ENCODE measurements around the gene C10orf90.

Gene C10orf90

DNA sequence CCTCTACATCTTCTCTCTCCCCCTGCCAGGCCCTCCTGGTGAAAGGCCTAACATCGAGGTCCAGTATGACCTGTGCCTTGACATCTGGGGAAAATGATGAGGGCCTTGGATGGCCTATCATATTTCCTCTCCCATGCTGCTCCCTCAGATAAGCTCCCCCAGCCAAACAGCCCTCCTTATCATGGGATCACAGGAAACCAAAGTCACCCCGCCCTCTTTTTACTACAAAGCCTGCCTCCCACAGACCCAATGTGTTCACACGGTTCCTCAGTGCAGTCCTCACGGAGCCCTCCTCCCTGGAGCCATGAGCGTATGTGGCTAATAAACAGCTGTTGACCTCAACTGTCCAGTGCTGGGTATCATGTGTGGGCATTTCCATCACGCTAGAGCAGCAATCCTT lies 32.0 kb downstream of the C10orf90 start:
- no peak for TF ChIP-seq POLR2AphosphoS5 (IDR thresholded peaks at IDR 0.05; ENCODE audit: low read depth)
- TF ChIP-seq, protein P1, sequence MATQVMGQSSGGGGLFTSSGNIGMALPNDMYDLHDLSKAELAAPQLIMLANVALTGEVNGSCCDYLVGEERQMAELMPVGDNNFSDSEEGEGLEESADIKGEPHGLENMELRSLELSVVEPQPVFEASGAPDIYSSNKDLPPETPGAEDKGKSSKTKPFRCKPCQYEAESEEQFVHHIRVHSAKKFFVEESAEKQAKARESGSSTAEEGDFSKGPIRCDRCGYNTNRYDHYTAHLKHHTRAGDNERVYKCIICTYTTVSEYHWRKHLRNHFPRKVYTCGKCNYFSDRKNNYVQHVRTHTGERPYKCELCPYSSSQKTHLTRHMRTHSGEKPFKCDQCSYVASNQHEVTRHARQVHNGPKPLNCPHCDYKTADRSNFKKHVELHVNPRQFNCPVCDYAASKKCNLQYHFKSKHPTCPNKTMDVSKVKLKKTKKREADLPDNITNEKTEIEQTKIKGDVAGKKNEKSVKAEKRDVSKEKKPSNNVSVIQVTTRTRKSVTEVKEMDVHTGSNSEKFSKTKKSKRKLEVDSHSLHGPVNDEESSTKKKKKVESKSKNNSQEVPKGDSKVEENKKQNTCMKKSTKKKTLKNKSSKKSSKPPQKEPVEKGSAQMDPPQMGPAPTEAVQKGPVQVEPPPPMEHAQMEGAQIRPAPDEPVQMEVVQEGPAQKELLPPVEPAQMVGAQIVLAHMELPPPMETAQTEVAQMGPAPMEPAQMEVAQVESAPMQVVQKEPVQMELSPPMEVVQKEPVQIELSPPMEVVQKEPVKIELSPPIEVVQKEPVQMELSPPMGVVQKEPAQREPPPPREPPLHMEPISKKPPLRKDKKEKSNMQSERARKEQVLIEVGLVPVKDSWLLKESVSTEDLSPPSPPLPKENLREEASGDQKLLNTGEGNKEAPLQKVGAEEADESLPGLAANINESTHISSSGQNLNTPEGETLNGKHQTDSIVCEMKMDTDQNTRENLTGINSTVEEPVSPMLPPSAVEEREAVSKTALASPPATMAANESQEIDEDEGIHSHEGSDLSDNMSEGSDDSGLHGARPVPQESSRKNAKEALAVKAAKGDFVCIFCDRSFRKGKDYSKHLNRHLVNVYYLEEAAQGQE (IDR thresholded peaks at IDR 0.05; ENCODE audit: insufficient replicate concordance, low read depth): no peak
- TF ChIP-seq GABPA (IDR thresholded peaks at IDR 0.05; ENCODE audit: low read depth): no peak
- Histone ChIP-seq H3K27ac (replicated peaks) (no peak overlapping the region), H3K27me3 (ENCODE audit: insufficient read depth, poor library complexity, severe bottlenecking) (no peaks in the 10 kb centered on the region), H3K4me3 (replicated peaks; ENCODE audit: insufficient read depth, low read length) (no peak overlapping the region)
- DNase-seq (ENCODE audit: low read depth in 1 of 2, low spot score in 1 of 2): no peak

DNA sequence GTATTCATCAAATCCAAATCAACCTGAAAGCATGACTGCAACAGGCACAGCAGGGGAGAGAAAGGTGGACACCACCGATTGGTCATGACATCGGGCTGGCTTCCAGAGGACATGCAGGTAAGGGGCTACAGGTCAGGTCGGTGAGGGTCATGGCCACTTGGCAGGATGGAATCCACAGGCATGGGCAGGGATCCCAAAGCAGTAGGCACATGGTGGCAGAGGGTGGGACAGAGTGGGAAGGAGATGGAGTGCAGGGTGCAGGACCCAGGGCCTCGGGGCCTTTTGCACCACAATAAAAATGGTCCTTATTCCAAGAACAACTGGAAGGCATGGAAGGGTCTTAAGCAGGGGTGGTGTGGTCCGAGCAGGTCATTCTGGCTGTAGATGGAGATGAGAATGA lies 33.0 kb downstream of the C10orf90 start:
- no peak overlapping the region for H3K27ac ChIP-seq (replicated peaks)
- no peak for DNase-seq (ENCODE audit: low read depth in 1 of 2, low spot score in 1 of 2)
- no peak overlapping the region for H3K4me3 ChIP-seq (replicated peaks; ENCODE audit: insufficient read depth, low read length)
- H3K27me3 ChIP-seq (ENCODE audit: insufficient read depth, poor library complexity, severe bottlenecking): no peaks in the 10 kb centered on the region
- no peak for TF ChIP-seq GABPA (IDR thresholded peaks at IDR 0.05; ENCODE audit: low read depth)
- TF ChIP-seq, protein P2, sequence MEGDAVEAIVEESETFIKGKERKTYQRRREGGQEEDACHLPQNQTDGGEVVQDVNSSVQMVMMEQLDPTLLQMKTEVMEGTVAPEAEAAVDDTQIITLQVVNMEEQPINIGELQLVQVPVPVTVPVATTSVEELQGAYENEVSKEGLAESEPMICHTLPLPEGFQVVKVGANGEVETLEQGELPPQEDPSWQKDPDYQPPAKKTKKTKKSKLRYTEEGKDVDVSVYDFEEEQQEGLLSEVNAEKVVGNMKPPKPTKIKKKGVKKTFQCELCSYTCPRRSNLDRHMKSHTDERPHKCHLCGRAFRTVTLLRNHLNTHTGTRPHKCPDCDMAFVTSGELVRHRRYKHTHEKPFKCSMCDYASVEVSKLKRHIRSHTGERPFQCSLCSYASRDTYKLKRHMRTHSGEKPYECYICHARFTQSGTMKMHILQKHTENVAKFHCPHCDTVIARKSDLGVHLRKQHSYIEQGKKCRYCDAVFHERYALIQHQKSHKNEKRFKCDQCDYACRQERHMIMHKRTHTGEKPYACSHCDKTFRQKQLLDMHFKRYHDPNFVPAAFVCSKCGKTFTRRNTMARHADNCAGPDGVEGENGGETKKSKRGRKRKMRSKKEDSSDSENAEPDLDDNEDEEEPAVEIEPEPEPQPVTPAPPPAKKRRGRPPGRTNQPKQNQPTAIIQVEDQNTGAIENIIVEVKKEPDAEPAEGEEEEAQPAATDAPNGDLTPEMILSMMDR (IDR thresholded peaks at IDR 0.05; ENCODE audit: insufficient read depth, low read length): no peak
- no peak for TF ChIP-seq SPI1 (IDR thresholded peaks at IDR 0.05; ENCODE audit: borderline replicate concordance, low read depth)
- TF ChIP-seq POLR2AphosphoS5 (IDR thresholded peaks at IDR 0.05; ENCODE audit: low read depth): no peak

DNA sequence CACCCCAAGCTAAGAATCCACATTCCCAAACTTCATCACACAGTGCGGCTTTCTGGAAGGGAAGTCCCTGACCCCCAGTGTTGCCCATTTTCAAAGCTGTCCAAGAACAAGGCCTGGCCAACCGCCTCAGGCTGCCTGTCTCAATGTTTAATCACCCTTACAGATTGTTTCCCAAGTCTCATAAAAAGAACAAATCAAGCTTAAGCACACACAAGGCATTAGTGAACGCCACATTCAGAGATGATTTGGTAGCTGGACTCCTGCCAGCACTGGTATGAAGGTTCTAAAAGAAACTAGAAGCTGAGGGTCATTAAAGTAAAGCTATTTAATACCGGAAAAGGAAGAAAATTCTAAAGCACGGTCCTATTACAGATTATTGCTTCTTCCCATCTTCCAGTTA lies 35.6 kb downstream of the C10orf90 start:
- no peak for TF ChIP-seq POLR2AphosphoS5 (IDR thresholded peaks at IDR 0.05; ENCODE audit: low read depth)
- TF ChIP-seq GABPA (IDR thresholded peaks at IDR 0.05; ENCODE audit: low read depth): no peak
- TF ChIP-seq, protein P2 (IDR thresholded peaks at IDR 0.05; ENCODE audit: insufficient read depth, low read length): no peak
- TF ChIP-seq SPI1 (IDR thresholded peaks at IDR 0.05; ENCODE audit: borderline replicate concordance, low read depth): no peak
- TF ChIP-seq, protein P1 (IDR thresholded peaks at IDR 0.05; ENCODE audit: insufficient replicate concordance, low read depth): no peak
- DNase-seq (ENCODE audit: low read depth in 1 of 2, low spot score in 1 of 2): no peak
- H3K4me3 ChIP-seq (replicated peaks; ENCODE audit: insufficient read depth, low read length): no peak overlapping the region
- H3K27me3 ChIP-seq (ENCODE audit: insufficient read depth, poor library complexity, severe bottlenecking): no peaks in the 10 kb centered on the region
- no peak overlapping the region for H3K27ac ChIP-seq (replicated peaks)

DNA sequence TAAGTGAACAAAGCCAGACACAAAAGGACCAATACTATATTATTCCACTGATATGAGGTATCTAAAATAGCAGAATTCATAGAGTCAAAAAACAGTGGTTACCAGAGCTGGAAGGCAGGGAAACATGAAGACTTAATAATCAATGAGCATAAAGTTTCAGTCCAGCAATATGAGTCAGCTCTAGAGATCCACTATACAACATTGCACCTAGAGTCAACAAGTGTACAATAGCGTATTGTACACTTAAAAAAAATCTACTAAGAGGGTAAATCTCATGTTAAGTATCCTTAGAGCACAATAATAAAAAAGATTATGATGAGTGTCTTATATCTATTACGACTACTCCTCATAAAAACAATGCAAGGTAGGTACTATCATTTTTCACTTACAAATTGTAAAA lies 36.1 kb downstream of the C10orf90 start:
- Histone ChIP-seq H3K27me3 (ENCODE audit: insufficient read depth, poor library complexity, severe bottlenecking) (no peaks in the 10 kb centered on the region), H3K4me3 (replicated peaks; ENCODE audit: insufficient read depth, low read length) (no peak overlapping the region), H3K27ac (replicated peaks) (no peak overlapping the region)
- DNase-seq (ENCODE audit: low read depth in 1 of 2, low spot score in 1 of 2): no peak
- TF ChIP-seq, protein P2 (IDR thresholded peaks at IDR 0.05; ENCODE audit: insufficient read depth, low read length): no peak
- TF ChIP-seq GABPA (IDR thresholded peaks at IDR 0.05; ENCODE audit: low read depth) (no peak), POLR2AphosphoS5 (IDR thresholded peaks at IDR 0.05; ENCODE audit: low read depth) (no peak), SPI1 (IDR thresholded peaks at IDR 0.05; ENCODE audit: borderline replicate concordance, low read depth) (no peak)
- TF ChIP-seq, protein P1 (IDR thresholded peaks at IDR 0.05; ENCODE audit: insufficient replicate concordance, low read depth): no peak

Measured in HL-60 (cell line).